Measurements from ENCODE around the gene ESR1. TPM values are rescaled to one million over a fixed set of nuclear protein-coding genes. Genes with fewer than 3 reads are reported as not detected.

Gene ESR1
- total and polyA plus RNA-seq, 2 experiments from 2014 or later: 0.09 TPM; not detected in 1

DNA sequence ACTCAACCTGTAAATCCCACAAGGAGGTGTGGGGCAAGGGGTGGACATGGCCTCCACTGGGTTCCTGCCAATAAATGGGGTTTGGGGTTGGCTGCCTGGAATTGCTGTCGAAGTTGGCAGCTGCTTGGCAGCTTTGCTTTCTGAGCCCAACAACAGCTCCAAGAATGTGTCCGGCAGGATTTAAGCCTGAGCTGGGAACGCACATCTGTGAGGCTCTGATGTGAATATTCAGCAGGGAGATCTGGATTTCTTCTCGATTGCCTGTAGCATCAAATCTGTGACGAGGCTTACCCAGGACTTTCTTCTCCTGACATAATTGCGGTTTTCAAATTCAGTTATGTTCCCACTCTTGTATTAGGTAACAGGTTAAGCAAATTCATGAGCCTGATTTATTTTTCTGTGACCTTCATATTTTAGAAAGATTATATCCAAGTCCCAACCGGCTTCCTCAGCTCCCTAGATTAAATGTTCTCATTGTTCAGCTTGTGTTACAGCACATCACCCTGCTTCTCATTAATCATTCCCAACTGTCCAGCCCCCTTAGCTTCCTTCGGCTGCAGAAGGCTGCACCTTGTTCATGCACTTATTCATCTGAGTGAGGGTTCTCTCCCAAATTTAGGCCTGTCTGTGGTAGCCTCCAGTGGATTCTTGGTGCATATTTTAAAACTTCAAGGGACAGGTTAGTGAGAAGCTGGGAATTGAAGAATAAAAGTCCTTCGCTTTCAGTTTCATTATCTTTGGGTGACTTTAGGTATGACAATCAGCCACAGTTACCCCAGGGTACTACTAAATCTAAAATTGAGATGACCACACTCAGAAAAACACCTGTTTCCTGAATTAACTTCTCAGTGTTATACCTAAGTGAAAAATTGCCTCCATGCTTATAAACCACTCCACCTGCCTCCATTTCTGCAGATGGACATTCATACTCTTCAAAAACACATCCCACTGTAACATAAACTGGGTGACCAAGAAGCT, 310.0 kb downstream of the ESR1 start:
- no peak overlapping the region for H3K9ac ChIP-seq
- H3K9me3 ChIP-seq (ENCODE audit: low read depth): no peaks in the 10 kb centered on the region
- no peak overlapping the region for H2AFZ ChIP-seq
- no peak overlapping the region for H3K4me2 ChIP-seq (ENCODE audit: unreplicated experiment)
- in situ Hi-C loops (cut with MboI): no loop called here
- no peaks in the 10 kb centered on the region for H3K27me3 ChIP-seq (replicated peaks; ENCODE audit: insufficient read depth)
- peaks cover 22% of the 10 kb centered on the region for H3K36me3 ChIP-seq (ENCODE audit: low read depth)
- DNase-seq: no peak
- H3F3A ChIP-seq (ENCODE audit: insufficient read depth): no peaks in the 10 kb centered on the region
- no peaks in the 10 kb centered on the region for H3K9me2 ChIP-seq (ENCODE audit: insufficient read depth)
- WGBS, 2 experiments (ENCODE audit: low coverage in 1 of 2, low lambda C conversion rate in 2 of 2, missing lambda C conversion rate in 2 of 2): 67 to 70% methylated on average over 9 of the region's 9 CpGs
- H4K20me1 ChIP-seq (ENCODE audit: insufficient read depth): no peaks in the 10 kb centered on the region
- no peak overlapping the region for H3K4me3 ChIP-seq
- no peaks in the 10 kb centered on the region for H3K79me2 ChIP-seq (ENCODE audit: insufficient read depth)
- TF ChIP-seq EZH2 (IDR thresholded peaks at IDR 0.05; ENCODE audit: insufficient read depth, poor library complexity, severe bottlenecking) (no peak), EZH2phosphoT487 (IDR thresholded peaks at IDR 0.05; ENCODE audit: insufficient read depth, low read depth) (no peak)
- no peak overlapping the region for H3K27ac ChIP-seq
- H3K4me1 ChIP-seq (ENCODE audit: insufficient read depth): no peaks in the 10 kb centered on the region

DNA sequence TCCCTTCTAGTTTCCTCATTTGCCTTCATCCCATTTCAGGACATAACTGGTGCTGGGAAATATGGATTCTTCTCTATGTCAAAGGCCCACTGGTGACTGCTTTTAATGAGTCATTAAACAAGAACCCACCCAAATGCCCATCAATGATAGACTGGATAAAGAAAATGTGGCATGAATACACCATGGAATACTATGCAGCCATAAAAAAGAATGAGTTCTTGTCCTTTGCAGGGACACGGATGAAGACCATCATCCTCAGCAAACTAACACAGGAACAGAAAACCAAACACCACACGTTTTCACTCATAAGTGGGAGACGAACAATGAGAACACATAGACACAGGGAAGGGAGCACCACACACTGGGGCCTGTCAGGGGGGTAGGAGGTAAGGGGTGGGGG, 310.7 kb downstream of the ESR1 start:
- 80 to 84% methylated on average over 3 of the region's 3 CpGs for WGBS, 2 experiments (ENCODE audit: low coverage in 1 of 2, low lambda C conversion rate in 2 of 2, missing lambda C conversion rate in 2 of 2)
- in situ Hi-C loops (cut with MboI): no loop called here

DNA sequence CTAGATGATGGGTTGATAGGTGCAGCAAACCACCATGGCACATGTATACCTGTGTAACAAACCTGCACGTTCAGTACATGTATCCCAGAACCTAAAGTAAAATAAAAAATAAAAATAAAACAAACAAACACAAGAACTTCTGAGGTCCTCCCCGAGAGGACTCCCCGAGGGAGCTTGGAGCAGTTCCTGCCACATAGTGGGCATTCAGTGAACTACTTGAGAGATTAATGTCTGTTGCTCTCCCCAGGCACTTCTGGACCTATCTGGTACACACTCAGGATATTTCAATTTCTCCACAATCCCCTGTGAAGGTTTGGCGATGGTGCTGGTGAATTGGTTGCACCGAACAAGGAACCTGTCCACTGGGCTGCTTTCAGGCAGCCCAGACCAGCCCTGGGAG, 311.2 kb downstream of the ESR1 start:
- Histone ChIP-seq H3K27ac (no peak overlapping the region), H3K4me2 (ENCODE audit: unreplicated experiment) (no peak overlapping the region), H3K27me3 (replicated peaks; ENCODE audit: insufficient read depth) (no peaks in the 10 kb centered on the region), H3K9ac (no peak overlapping the region), H3K9me3 (ENCODE audit: low read depth) (no peaks in the 10 kb centered on the region), H3F3A (ENCODE audit: insufficient read depth) (no peaks in the 10 kb centered on the region), H3K9me2 (ENCODE audit: insufficient read depth) (no peaks in the 10 kb centered on the region), H3K4me3 (no peak overlapping the region), H3K36me3 (ENCODE audit: low read depth) (peaks cover 25% of the 10 kb centered on the region), H3K4me1 (ENCODE audit: insufficient read depth) (no peaks in the 10 kb centered on the region), H2AFZ (no peak overlapping the region), H4K20me1 (ENCODE audit: insufficient read depth) (no peaks in the 10 kb centered on the region), H3K79me2 (ENCODE audit: insufficient read depth) (no peaks in the 10 kb centered on the region)
- no peak for DNase-seq
- in situ Hi-C loops (cut with MboI): no loop called here
- 96 to 99% methylated on average over 5 of the region's 5 CpGs for WGBS, 2 experiments (ENCODE audit: low coverage in 1 of 2, low lambda C conversion rate in 2 of 2, missing lambda C conversion rate in 2 of 2)
- TF ChIP-seq EZH2 (IDR thresholded peaks at IDR 0.05; ENCODE audit: insufficient read depth, poor library complexity, severe bottlenecking) (no peak), EZH2phosphoT487 (IDR thresholded peaks at IDR 0.05; ENCODE audit: insufficient read depth, low read depth) (no peak)

More for the DNA sequence above, 310.7 kb downstream of the ESR1 start:
- no peaks in the 10 kb centered on the region for H3F3A ChIP-seq (ENCODE audit: insufficient read depth)
- H3K9me2 ChIP-seq (ENCODE audit: insufficient read depth): no peaks in the 10 kb centered on the region
- TF ChIP-seq EZH2phosphoT487 (IDR thresholded peaks at IDR 0.05; ENCODE audit: insufficient read depth, low read depth): no peak
- no peak for TF ChIP-seq EZH2 (IDR thresholded peaks at IDR 0.05; ENCODE audit: insufficient read depth, poor library complexity, severe bottlenecking)
- H3K9ac ChIP-seq: no peak overlapping the region
- H3K4me1 ChIP-seq (ENCODE audit: insufficient read depth): no peaks in the 10 kb centered on the region
- H3K4me3 ChIP-seq: no peak overlapping the region
- H4K20me1 ChIP-seq (ENCODE audit: insufficient read depth): no peaks in the 10 kb centered on the region
- peaks cover 22% of the 10 kb centered on the region for H3K36me3 ChIP-seq (ENCODE audit: low read depth)
- no peak overlapping the region for H3K27ac ChIP-seq
- DNase-seq: no peak
- H3K27me3 ChIP-seq (replicated peaks; ENCODE audit: insufficient read depth): no peaks in the 10 kb centered on the region
- H3K4me2 ChIP-seq (ENCODE audit: unreplicated experiment): no peak overlapping the region
- no peak overlapping the region for H2AFZ ChIP-seq
- H3K9me3 ChIP-seq (ENCODE audit: low read depth): no peaks in the 10 kb centered on the region
- no peaks in the 10 kb centered on the region for H3K79me2 ChIP-seq (ENCODE audit: insufficient read depth)

DNA sequence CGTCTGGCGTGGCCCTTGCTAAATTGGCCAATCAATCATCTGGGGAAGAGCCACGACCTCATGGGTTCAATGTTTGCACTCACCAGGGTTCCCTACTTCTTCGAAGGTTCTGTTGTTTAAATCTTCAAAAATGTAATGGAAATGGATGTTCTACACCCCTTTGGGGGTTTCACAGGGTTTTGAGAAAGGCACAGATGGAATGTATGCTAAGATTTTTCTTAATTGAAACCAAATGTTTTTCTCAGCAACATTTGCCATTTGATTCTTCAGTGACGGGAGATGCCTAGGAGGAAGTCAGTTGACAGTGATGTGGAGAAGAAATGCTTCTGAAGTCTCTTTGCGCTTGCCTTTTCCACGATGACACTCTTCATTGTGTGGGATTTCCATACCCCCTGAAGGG, 312.3 kb downstream of the ESR1 start:
- Histone ChIP-seq H3K9me3 (ENCODE audit: low read depth) (no peaks in the 10 kb centered on the region), H3K4me2 (ENCODE audit: unreplicated experiment) (no peak overlapping the region), H3K27me3 (replicated peaks; ENCODE audit: insufficient read depth) (no peaks in the 10 kb centered on the region), H3K4me3 (no peak overlapping the region), H3K9me2 (ENCODE audit: insufficient read depth) (no peaks in the 10 kb centered on the region), H3F3A (ENCODE audit: insufficient read depth) (no peaks in the 10 kb centered on the region), H3K4me1 (ENCODE audit: insufficient read depth) (no peaks in the 10 kb centered on the region), H4K20me1 (ENCODE audit: insufficient read depth) (no peaks in the 10 kb centered on the region), H2AFZ (no peak overlapping the region), H3K79me2 (ENCODE audit: insufficient read depth) (no peaks in the 10 kb centered on the region), H3K36me3 (ENCODE audit: low read depth) (peaks cover 27% of the 10 kb centered on the region), H3K27ac (no peak overlapping the region), H3K9ac (no peak overlapping the region)
- in situ Hi-C loops (cut with MboI): loop anchor here (10.0 kb wide), 1 partner anchor 355 kb away; no protein-coding TSS in a partner anchor
- DNase-seq: no peak
- TF ChIP-seq EZH2phosphoT487 (IDR thresholded peaks at IDR 0.05; ENCODE audit: insufficient read depth, low read depth): no peak
- TF ChIP-seq EZH2 (IDR thresholded peaks at IDR 0.05; ENCODE audit: insufficient read depth, poor library complexity, severe bottlenecking): no peak
- WGBS, 2 experiments (ENCODE audit: low coverage in 1 of 2, low lambda C conversion rate in 2 of 2, missing lambda C conversion rate in 2 of 2): 53 to 62% methylated on average over 7 of the region's 7 CpGs
